IMR-90 (cell line): ENCODE results near the gene COL18A1. TPM values are rescaled to one million over a fixed set of nuclear protein-coding genes. Genes with fewer than 3 reads are reported as not detected.
"Not testable (repeated sequence)": the region's sequence is repeated elsewhere in the genome, so short reads cannot be mapped to it uniquely, and the experiment has no call there.

Source experiments
- ATAC-seq: fragments of 200-7000 bp; cut with Tn5 transposase; 2 replicates; pipeline ENCODE4 v1.9.1; 2020; ENCODE audit warnings: low read depth, mild to moderate bottlenecking, moderate library complexity
- BruUV-seq: library from RNA; stranded (reverse); fragments of 400-500 nt; replicated peaks from 2 replicates; lab custom pipeline; 2021; lab: Mats Ljungman, UMichigan
- CTCF ChIA-PET: fragments of 300-600 bp; formaldehyde crosslinking; extraction: SDS; loops from one replicate; lab custom pipeline; 2021; ENCODE audit warnings: antibody characterized with exemption; lab: Yijun Ruan, JAX
- POLR2A ChIA-PET: fragments of 300-600 bp; sonication (Branson Sonifier 250); formaldehyde crosslinking; loops from one replicate; lab custom pipeline; 2022; ENCODE audit warnings: antibody characterized with exemption; ENCODE audit not compliant: unreplicated experiment; lab: Charles Lee
- DNase-seq: peaks from one replicate; pipeline ENCODE4 v3.0.0; 2013
- H2AFZ ChIP-seq: replicated peaks from 2 replicates; pipeline ENCODE3; 2013; ENCODE audit warnings: low read length, mild to moderate bottlenecking; ENCODE audit not compliant: poor library complexity
- H2AK5ac ChIP-seq: 2 replicates; pipeline ENCODE4 v1.6.1; 2013; ENCODE audit warnings: low read depth, low read length, inconsistent platforms
- H2AK9ac ChIP-seq: replicated peaks from 2 replicates; pipeline ENCODE3; 2013; ENCODE audit warnings: mild to moderate bottlenecking, low read depth, low read length, moderate library complexity; ENCODE audit not compliant: poor library complexity
- H2BK120ac ChIP-seq: 2 replicates; pipeline ENCODE4 v1.6.1; 2013; ENCODE audit warnings: low read depth, low read length, inconsistent platforms
- H2BK15ac ChIP-seq: 3 replicates; pipeline ENCODE4 v1.6.1; 2013; ENCODE audit warnings: low read depth, low read length, inconsistent platforms
- H2BK20ac ChIP-seq: 2 replicates; pipeline ENCODE4 v1.6.1; 2013; ENCODE audit warnings: low read depth, mild to moderate bottlenecking, inconsistent platforms, low read length, moderate library complexity
- H2BK5ac ChIP-seq: 2 replicates; pipeline ENCODE4 v1.6.1; 2013; ENCODE audit warnings: mild to moderate bottlenecking, low read depth, low read length, inconsistent platforms; ENCODE audit not compliant: poor library complexity, severe bottlenecking
- H3K14ac ChIP-seq: replicated peaks from 2 replicates; pipeline ENCODE4 v1.6.1; 2013; ENCODE audit warnings: low read depth, low read length, inconsistent platforms
- H3K18ac ChIP-seq: 2 replicates; pipeline ENCODE4 v1.6.1; 2013; ENCODE audit warnings: low read depth, low read length, control low read depth
- H3K23ac ChIP-seq: 2 replicates; pipeline ENCODE4 v1.6.1; 2013; ENCODE audit warnings: low read depth, low read length, inconsistent platforms
- H3K27ac ChIP-seq: 2 replicates; pipeline ENCODE4 v1.5.1; 2013; ENCODE audit warnings: mild to moderate bottlenecking, control low read depth, low read length; ENCODE audit not compliant: insufficient read depth
- H3K27me3 ChIP-seq: 2 replicates; pipeline ENCODE4 v1.6.1; 2013; ENCODE audit warnings: low read length; ENCODE audit not compliant: control insufficient read depth, insufficient read depth
- H3K36me3 ChIP-seq: 2 replicates; pipeline ENCODE4 v1.6.1; 2013; ENCODE audit warnings: low read length, mixed read lengths; ENCODE audit not compliant: control insufficient read depth, insufficient read depth
- H3K4ac ChIP-seq: 2 replicates; pipeline ENCODE4 v1.6.1; 2013; ENCODE audit warnings: low read depth, low read length, inconsistent platforms
- H3K4me1 ChIP-seq: 2 replicates; pipeline ENCODE4 v1.6.1; 2013; ENCODE audit warnings: low read length, mixed read lengths; ENCODE audit not compliant: control insufficient read depth, insufficient read depth
- H3K4me2 ChIP-seq: 2 replicates; pipeline ENCODE4 v1.6.1; 2013; ENCODE audit warnings: low read depth, mild to moderate bottlenecking, control low read depth, low read length, moderate library complexity
- H3K4me3 ChIP-seq: 2 replicates; pipeline ENCODE4 v1.5.1; 2013; ENCODE audit warnings: low read depth, mild to moderate bottlenecking, control low read depth, low read length, moderate library complexity; ENCODE audit not compliant: insufficient read depth
- H3K56ac ChIP-seq: 2 replicates; pipeline ENCODE4 v1.6.1; 2013; ENCODE audit warnings: low read length, inconsistent platforms; ENCODE audit not compliant: insufficient read depth; ENCODE audit errors: extremely low read depth
- H3K79me1 ChIP-seq, 2 experiments: 2 replicates each; pipeline ENCODE4 v1.6.1; 2013; ENCODE audit warnings: low read length in 2 of 2, inconsistent platforms in 1 of 2, low read depth in 1 of 2
- H3K9ac ChIP-seq: 2 replicates; pipeline ENCODE4 v1.6.1; 2013; ENCODE audit warnings: low read depth, low read length, control low read depth
- H3K9me1 ChIP-seq: 2 replicates; pipeline ENCODE4 v1.6.1; 2013; ENCODE audit warnings: low read length, inconsistent platforms; ENCODE audit not compliant: insufficient read depth
- H3K9me3 ChIP-seq: 2 replicates; pipeline ENCODE4 v1.6.1; 2013; ENCODE audit warnings: low read length; ENCODE audit not compliant: control insufficient read depth, insufficient read depth
- H4K20me1 ChIP-seq: 2 replicates; pipeline ENCODE4 v1.6.1; 2013; ENCODE audit warnings: low read length, inconsistent platforms; ENCODE audit not compliant: insufficient read depth
- H4K5ac ChIP-seq: 2 replicates; pipeline ENCODE4 v1.6.1; 2013; ENCODE audit warnings: mild to moderate bottlenecking, low read depth, low read length, control low read depth
- H4K8ac ChIP-seq, 2 experiments: 2 replicates each; pipeline ENCODE4 v1.6.1; 2013; ENCODE audit warnings: low read depth in 2 of 2, low read length in 2 of 2, control low read depth in 1 of 2, inconsistent platforms in 1 of 2
- H4K91ac ChIP-seq: 2 replicates; pipeline ENCODE4 v1.6.1; 2013; ENCODE audit warnings: low read depth, low read length, inconsistent platforms; ENCODE audit not compliant: insufficient read depth
- WGBS, 2 experiments: methylation state at CpG; one replicate each; pipeline versions ENCODE4 v1.1.5 to v1.1.7; 2013; ENCODE audit warnings: missing lambda C conversion rate in 2 of 2; ENCODE audit not compliant: insufficient read length in 1 of 2; ENCODE audit errors: extremely low coverage in 2 of 2; 5-methylcytosine and 5-hydroxymethylcytosine counted together
- dilution Hi-C: fragments of 300-500 bp; cut with HindIII; formaldehyde crosslinking; loops from one replicate; pipeline ENCODE4 v1.14.3; 2018; ENCODE audit warnings: low sequenced_read_pairs; ENCODE audit not compliant: unreplicated experiment
- in situ Hi-C: fragments of 300-500 bp; cut with MboI; formaldehyde crosslinking; loops from 3 replicates; pipeline ENCODE4 v1.14.3; 2019; ENCODE audit warnings: low sequenced_read_pairs, inconsistent platforms, mixed read lengths
- intact Hi-C: fragments of 100-400 bp; cut with micrococcal nuclease; formaldehyde crosslinking; loops from 2 replicates; pipeline ENCODE4 v1.10.0; 2022
- polyA plus RNA-seq, 3 experiments: library from polyadenylated mRNA; depleted of rRNA; stranded (reverse); fragments of >200 nt; gene quantifications; 2 replicates each; pipeline ENCODE4 v1.2.3, GENCODE V29; 2012; ENCODE audit warnings: low replicate concordance in 1 of 3
- total RNA-seq: library from RNA; depleted of rRNA; stranded (reverse); fragments of >200 nt; gene quantifications from 2 replicates; pipeline ENCODE4 v1.2.3, GENCODE V29; 2012

COL18A1 gene
- total and polyA plus RNA-seq, 2 of the 4 experiments (the other 2 are of a cell fraction): 4.3 to 46.7 TPM

GRCh38 chr21:45531114-45531392 lies 126.1 kb downstream of the COL18A1 start:
- H3K4me1 ChIP-seq, BruUV-seq, H3K4me2 ChIP-seq, H2BK15ac ChIP-seq, H3K4ac ChIP-seq, H3K9ac ChIP-seq, H3K18ac ChIP-seq, H3K27ac ChIP-seq, H2AK9ac ChIP-seq, H4K91ac ChIP-seq, H3K56ac ChIP-seq, in situ Hi-C loops, H4K8ac ChIP-seq, H2BK20ac ChIP-seq, dilution Hi-C loops, H2BK120ac ChIP-seq, H3K4me3 ChIP-seq, H3K23ac ChIP-seq, CTCF ChIA-PET, intact Hi-C loops, H2AFZ ChIP-seq, DNase-seq, H3K27me3 ChIP-seq, POLR2A ChIA-PET, H2AK5ac ChIP-seq, H4K20me1 ChIP-seq, H2BK5ac ChIP-seq, ATAC-seq, H3K14ac ChIP-seq, H4K5ac ChIP-seq, H3K9me3 ChIP-seq: not testable (repeated sequence)
- WGBS, 2 experiments: 96% methylated on average over 8 of the region's 17 CpGs; no CpG with 5 or more reads in 1 of the 2 experiments
- peaks cover 8 to 13% of the 10 kb centered on the region in 2 experiments; a peak in 2 of 4 replicates for H3K79me1 ChIP-seq
- peaks cover 22% of the 10 kb centered on the region for H3K36me3 ChIP-seq
- H3K9me1 ChIP-seq: peaks cover 14% of the 10 kb centered on the region
